Suprapubic skin (tissue), 3 donors: Measurements from ENCODE around the gene GEN1.

Experiments
- CTCF ChIP-seq, 2 donors: fragments of 200-600 bp in 1 of 2; fragments of 450-650 bp in 1 of 2; sonication (generic) in 1 of 2; IDR thresholded peaks; one replicate each; pipeline ENCODE4 v1.5.1; 2016 to 2019; ENCODE audit warnings: antibody characterized with exemption in 2 of 2, mild to moderate bottlenecking in 1 of 2, moderate library complexity in 1 of 2
- POLR2A ChIP-seq, 2 donors: fragments of 450-650 bp; IDR thresholded peaks; one replicate each; pipeline ENCODE4 v1.6.1; 2017; ENCODE audit warnings: antibody characterized with exemption in 2 of 2, mild to moderate bottlenecking in 2 of 2, moderate library complexity in 2 of 2

- TF ChIP-seq CTCF (IDR thresholded peaks at IDR 0.05): no peak
- TF ChIP-seq POLR2A (IDR thresholded peaks at IDR 0.05): no peak
These were observed 39.9 kb downstream of the GEN1 start for GRCh38 chr2:17793803-17794354.
